ENCODE results near the gene CFAP58. TPM values are rescaled to one million over a fixed set of nuclear protein-coding genes. Genes with fewer than 3 reads are reported as not detected.

The CFAP58 gene
- total RNA-seq, 4 donors from 2014 or later: 0.13 to 0.41 (median 0.19) TPM; not detected in 1

DNA sequence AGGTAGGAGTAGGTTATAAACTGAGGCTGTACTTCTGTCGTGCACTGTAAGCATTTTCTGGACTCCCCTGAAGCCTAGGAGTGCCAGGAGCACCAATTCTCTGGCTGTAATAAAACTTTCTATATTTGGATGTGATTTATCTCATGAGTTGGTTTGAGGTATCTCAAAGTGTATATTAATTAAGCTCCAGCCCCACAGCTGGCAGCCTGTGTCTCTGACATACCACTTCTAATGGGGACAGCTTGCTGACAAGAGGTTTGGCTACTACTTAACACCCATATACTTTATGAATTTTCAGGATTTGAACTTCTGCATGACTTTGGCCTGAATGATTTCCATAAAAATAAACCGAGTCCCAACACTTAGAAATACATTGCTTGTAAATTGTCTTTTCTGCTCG, 35.2 kb downstream of the CFAP58 start:
- no peaks in the 10 kb centered on the region for H3K36me3 ChIP-seq
- intact Hi-C loops (cut with DNase I): no loop called here
- whole genome bisulfite sequencing, 2 donors: 56 to 61% methylated on average over 3 of the region's 3 CpGs
- DNase-seq: no peak
- no peak overlapping the region for H3K4me3 ChIP-seq
- no peaks in the 10 kb centered on the region for H3K4me1 ChIP-seq
- peaks cover 0 to 31% (median 0%) of the 10 kb centered on the region in 4 donors for H3K27me3 ChIP-seq
- TF ChIP-seq, protein P1, sequence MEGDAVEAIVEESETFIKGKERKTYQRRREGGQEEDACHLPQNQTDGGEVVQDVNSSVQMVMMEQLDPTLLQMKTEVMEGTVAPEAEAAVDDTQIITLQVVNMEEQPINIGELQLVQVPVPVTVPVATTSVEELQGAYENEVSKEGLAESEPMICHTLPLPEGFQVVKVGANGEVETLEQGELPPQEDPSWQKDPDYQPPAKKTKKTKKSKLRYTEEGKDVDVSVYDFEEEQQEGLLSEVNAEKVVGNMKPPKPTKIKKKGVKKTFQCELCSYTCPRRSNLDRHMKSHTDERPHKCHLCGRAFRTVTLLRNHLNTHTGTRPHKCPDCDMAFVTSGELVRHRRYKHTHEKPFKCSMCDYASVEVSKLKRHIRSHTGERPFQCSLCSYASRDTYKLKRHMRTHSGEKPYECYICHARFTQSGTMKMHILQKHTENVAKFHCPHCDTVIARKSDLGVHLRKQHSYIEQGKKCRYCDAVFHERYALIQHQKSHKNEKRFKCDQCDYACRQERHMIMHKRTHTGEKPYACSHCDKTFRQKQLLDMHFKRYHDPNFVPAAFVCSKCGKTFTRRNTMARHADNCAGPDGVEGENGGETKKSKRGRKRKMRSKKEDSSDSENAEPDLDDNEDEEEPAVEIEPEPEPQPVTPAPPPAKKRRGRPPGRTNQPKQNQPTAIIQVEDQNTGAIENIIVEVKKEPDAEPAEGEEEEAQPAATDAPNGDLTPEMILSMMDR (IDR thresholded peaks at IDR 0.05): no peak
- no peak for TF ChIP-seq POLR2A (IDR thresholded peaks at IDR 0.05)
- H3K27ac ChIP-seq: no peak overlapping the region
- H3K9me3 ChIP-seq: no peaks in the 10 kb centered on the region

DNA sequence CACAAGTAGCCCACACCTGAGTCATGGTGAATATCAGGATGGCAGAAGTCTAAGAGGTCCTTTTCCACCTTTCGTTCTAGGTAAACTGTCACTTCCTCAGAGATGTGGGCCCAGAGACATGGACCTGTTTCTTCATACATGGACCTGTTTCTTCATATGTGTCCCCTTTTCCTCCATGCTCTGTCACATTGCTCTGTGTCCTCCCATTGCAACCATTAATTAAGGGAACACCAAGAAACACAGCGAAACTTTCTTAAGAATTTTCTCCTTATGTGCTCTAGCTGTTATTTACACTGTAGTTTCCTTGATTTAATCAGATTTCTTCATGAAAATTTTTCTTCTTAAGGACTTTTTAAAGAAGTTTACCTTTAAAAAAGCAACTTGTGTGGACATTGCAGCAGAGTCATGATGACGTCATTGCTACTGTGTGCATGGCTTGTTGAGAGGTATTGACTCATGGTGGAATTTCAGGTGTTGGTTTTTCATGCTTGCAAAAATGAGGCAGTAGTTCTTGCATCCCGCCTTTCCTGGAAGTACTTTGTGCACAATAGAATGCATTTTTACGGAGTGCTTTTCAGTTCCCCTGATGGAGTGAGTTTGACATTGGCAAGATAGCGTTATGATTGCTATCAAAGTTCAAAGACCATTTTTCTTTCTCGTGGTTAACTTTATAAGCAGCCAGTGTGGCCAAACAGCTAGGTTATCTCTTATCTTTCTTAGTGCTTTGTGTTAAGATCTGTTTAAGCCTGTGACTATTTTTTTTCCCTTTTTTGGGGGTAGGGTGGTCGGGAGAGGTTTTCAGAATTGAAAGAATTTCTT, 37.7 kb downstream of the CFAP58 start:
- intact Hi-C loops (cut with DNase I): no loop called here
- Histone ChIP-seq H3K27ac (no peak overlapping the region), H3K4me1 (no peaks in the 10 kb centered on the region), H3K36me3 (no peaks in the 10 kb centered on the region), H3K27me3 (peaks cover 0 to 40% (median 0%) of the 10 kb centered on the region in 4 donors), H3K4me3 (no peak overlapping the region), H3K9me3 (no peaks in the 10 kb centered on the region)
- no peak for DNase-seq
- WGBS, 2 donors: 43 to 48% methylated on average over 8 of the region's 8 CpGs
- TF ChIP-seq, protein P1 (IDR thresholded peaks at IDR 0.05): no peak
- no peak for TF ChIP-seq POLR2A (IDR thresholded peaks at IDR 0.05)

DNA sequence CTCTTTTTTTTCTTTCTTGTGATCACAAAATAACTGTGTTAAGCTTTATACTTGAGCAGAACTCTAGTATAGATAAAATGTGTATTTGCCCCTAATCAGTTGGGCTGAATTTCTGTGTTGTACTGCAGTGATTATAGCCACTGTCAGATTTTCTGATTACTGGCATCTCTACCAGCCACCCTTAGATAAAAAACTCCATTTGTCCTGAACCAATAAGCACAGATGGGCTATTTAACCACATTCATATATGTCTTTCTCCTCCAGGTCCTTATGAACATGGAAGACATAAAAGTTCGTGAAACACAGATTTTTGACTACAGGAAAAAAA, 38.3 kb downstream of the CFAP58 start:
- TF ChIP-seq POLR2A (IDR thresholded peaks at IDR 0.05): no peak
- TF ChIP-seq, protein P1 (IDR thresholded peaks at IDR 0.05): no peak
- intact Hi-C loops (cut with DNase I): no loop called here
- WGBS, 2 donors: 40 to 43% methylated on average over 1 of the region's 1 CpG
- Histone ChIP-seq H3K36me3 (no peaks in the 10 kb centered on the region), H3K9me3 (no peaks in the 10 kb centered on the region), H3K4me3 (no peak overlapping the region), H3K27me3 (peaks cover 0 to 37% (median 0%) of the 10 kb centered on the region in 4 donors), H3K4me1 (no peaks in the 10 kb centered on the region), H3K27ac (no peak overlapping the region)
- DNase-seq: no peak

DNA sequence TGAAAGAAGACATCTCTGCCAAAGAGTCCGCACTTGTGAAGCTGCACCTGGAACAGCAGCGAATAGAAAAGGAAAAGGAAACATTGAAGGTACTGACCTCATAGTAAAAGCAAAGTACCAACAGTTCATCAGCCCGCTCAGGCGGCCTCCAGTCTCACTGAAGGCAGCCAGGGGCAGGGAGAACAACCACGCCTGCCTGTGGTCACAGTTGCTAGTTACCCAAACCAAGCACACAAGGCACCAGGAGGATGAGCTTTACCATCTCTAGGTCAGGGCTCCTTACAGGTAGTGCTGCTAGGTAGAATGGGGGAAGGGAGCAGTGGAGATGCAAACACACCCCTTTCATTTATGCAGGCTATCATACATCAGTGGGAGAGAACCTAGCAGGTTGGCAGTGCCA, 39.8 kb downstream of the CFAP58 start:
- TF ChIP-seq, protein P1 (IDR thresholded peaks at IDR 0.05): no peak
- no peak for TF ChIP-seq POLR2A (IDR thresholded peaks at IDR 0.05)
- Histone ChIP-seq H3K36me3 (no peaks in the 10 kb centered on the region), H3K27ac (no peak overlapping the region), H3K27me3 (peaks cover 0 to 44% (median 0%) of the 10 kb centered on the region in 4 donors), H3K4me1 (no peaks in the 10 kb centered on the region), H3K9me3 (no peaks in the 10 kb centered on the region), H3K4me3 (no peak overlapping the region)
- WGBS, 2 donors: 76 to 89% methylated on average over 5 of the region's 5 CpGs
- intact Hi-C loops (cut with DNase I): no loop called here
- no peak for DNase-seq

DNA sequence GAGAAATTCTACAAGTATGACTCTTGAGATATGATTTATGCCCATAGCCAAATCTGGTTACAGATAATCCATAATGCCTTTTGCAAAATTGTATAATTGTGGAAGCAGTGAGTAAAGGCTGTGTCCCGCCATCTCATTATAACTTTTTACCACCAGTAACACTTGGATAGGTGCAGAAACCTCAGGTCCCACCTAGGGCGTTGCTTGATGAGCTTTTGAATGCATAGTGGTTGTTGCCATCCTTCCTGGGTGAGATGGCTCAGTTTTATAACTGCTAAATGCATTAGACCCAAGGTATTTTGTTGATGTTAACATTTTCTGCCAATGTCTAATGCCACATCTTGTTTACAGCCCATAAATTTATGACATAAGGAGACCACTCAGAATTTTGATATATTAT, 42.9 kb downstream of the CFAP58 start:
- Histone ChIP-seq H3K36me3 (no peaks in the 10 kb centered on the region), H3K4me3 (no peak overlapping the region), H3K27ac (no peak overlapping the region), H3K27me3 (peaks cover 0 to 39% (median 0%) of the 10 kb centered on the region in 4 donors), H3K4me1 (no peaks in the 10 kb centered on the region), H3K9me3 (no peaks in the 10 kb centered on the region)
- DNase-seq: no peak
- WGBS, 2 donors: 56 to 62% methylated on average over 2 of the region's 2 CpGs
- intact Hi-C loops (cut with DNase I): no loop called here
- no peak for TF ChIP-seq POLR2A (IDR thresholded peaks at IDR 0.05)
- TF ChIP-seq, protein P1 (IDR thresholded peaks at IDR 0.05): no peak
